Astrocyte (in vitro differentiated cells and primary cell): Measurements from ENCODE around the gene OPTN. TPM values are rescaled to one million over a fixed set of nuclear protein-coding genes. Genes with fewer than 3 reads are reported as not detected.

Experiments used
- DNase-seq: peaks from one replicate; pipeline ENCODE4 v3.0.0-alpha.2; 2010; ENCODE audit warnings: low read depth
- FAIRE-seq: peaks from 2 replicates; lab custom pipeline; 2011; peaks lifted over from hg19 to GRCh38; lab: Jason Lieb, UNC
- H2AFZ ChIP-seq: 2 replicates; pipeline ENCODE4 v1.6.0; 2012; ENCODE audit warnings: low read depth, low read length, inconsistent platforms
- H3K27ac ChIP-seq: 2 replicates; pipeline ENCODE4 v1.5.1; 2011; ENCODE audit warnings: low read depth, low read length, inconsistent platforms
- H3K27me3 ChIP-seq: 2 replicates; pipeline ENCODE4 v1.6.0; 2011; ENCODE audit warnings: low read length, inconsistent platforms; ENCODE audit not compliant: insufficient read depth
- H3K36me3 ChIP-seq: 2 replicates; pipeline ENCODE4 v1.5.1; 2011; ENCODE audit warnings: low read length, inconsistent platforms; ENCODE audit not compliant: insufficient read depth
- H3K4me1 ChIP-seq: 2 replicates; pipeline ENCODE4 v1.5.1; 2011; ENCODE audit warnings: low read length, inconsistent platforms; ENCODE audit not compliant: insufficient read depth
- H3K4me2 ChIP-seq: 2 replicates; pipeline ENCODE4 v1.6.0; 2012; ENCODE audit warnings: low read length, inconsistent platforms
- H3K4me3 ChIP-seq: 2 replicates; pipeline ENCODE4 v1.5.1; 2011; ENCODE audit warnings: low read depth, mild to moderate bottlenecking, low read length, inconsistent platforms; ENCODE audit not compliant: insufficient read depth
- H3K79me2 ChIP-seq: 2 replicates; pipeline ENCODE4 v1.6.0; 2012; ENCODE audit warnings: mild to moderate bottlenecking, low read length, inconsistent platforms; ENCODE audit not compliant: insufficient read depth
- H3K9ac ChIP-seq: 2 replicates; pipeline ENCODE4 v1.6.0; 2012; ENCODE audit warnings: mild to moderate bottlenecking, low read length, inconsistent platforms
- H3K9me3 ChIP-seq: 2 replicates; pipeline ENCODE4 v1.5.1; 2012; ENCODE audit warnings: low read depth, mild to moderate bottlenecking, low read length, inconsistent platforms; ENCODE audit not compliant: insufficient read depth
- H4K20me1 ChIP-seq: 2 replicates; pipeline ENCODE4 v1.6.0; 2012; ENCODE audit warnings: low read length, inconsistent platforms; ENCODE audit not compliant: insufficient read depth
- H3K27ac Mint-ChIP-seq: one replicate; pipeline ENCODE4 v1.8.0; 2021; ENCODE audit warnings: mild to moderate bottlenecking, mixed read lengths; ENCODE audit not compliant: unreplicated experiment
- H3K27me3 Mint-ChIP-seq: one replicate; pipeline ENCODE4 v1.8.0; 2021; ENCODE audit warnings: low read depth, mixed read lengths; ENCODE audit not compliant: unreplicated experiment
- H3K36me3 Mint-ChIP-seq: one replicate; pipeline ENCODE4 v1.8.0; 2021; ENCODE audit warnings: low read depth, mixed read lengths; ENCODE audit not compliant: unreplicated experiment
- H3K4me1 Mint-ChIP-seq: one replicate; pipeline ENCODE4 v1.8.0; 2021; ENCODE audit warnings: low read depth, mixed read lengths; ENCODE audit not compliant: unreplicated experiment
- H3K4me3 Mint-ChIP-seq: one replicate; pipeline ENCODE4 v1.8.0; 2021; ENCODE audit warnings: mild to moderate bottlenecking, moderate library complexity, mixed read lengths; ENCODE audit not compliant: unreplicated experiment
- H3K9me3 Mint-ChIP-seq: one replicate; pipeline ENCODE4 v1.8.0; 2021; ENCODE audit warnings: mild to moderate bottlenecking, mixed read lengths; ENCODE audit not compliant: unreplicated experiment
- CTCF ChIP-seq: IDR thresholded peaks from 2 replicates; pipeline ENCODE4 v1.5.1; 2011; ENCODE audit warnings: low read depth, mild to moderate bottlenecking, inconsistent platforms, low read length, moderate library complexity; ENCODE audit not compliant: insufficient read depth
- EZH2 ChIP-seq: IDR thresholded peaks from 2 replicates; pipeline ENCODE4 v1.6.1; 2012; ENCODE audit warnings: mild to moderate bottlenecking, low read length, inconsistent platforms; ENCODE audit not compliant: insufficient read depth
- total RNA-seq: library from RNA; stranded (reverse); gene quantifications from 2 replicates; pipeline ENCODE4 v1.2.1, GENCODE V29; 2021

The OPTN gene
- total RNA-seq, 1 donor from 2014 or later, result 164 TPM

- Histone ChIP-seq H3K79me2 (no peaks in the 10 kb centered on the region), H4K20me1 (peaks cover 16% of the 10 kb centered on the region), H2AFZ (no peak overlapping the region), H3K36me3 (peaks cover 49% of the 10 kb centered on the region), H3K9me3 (no peaks in the 10 kb centered on the region), H3K4me1 (no peaks in the 10 kb centered on the region), H3K9ac (no peak overlapping the region), H3K27ac (no peak overlapping the region), H3K4me3 (no peak overlapping the region), H3K27me3 (no peaks in the 10 kb centered on the region), H3K4me2 (no peak overlapping the region)
- Mint-ChIP-seq H3K4me3 (no peak overlapping the region), H3K9me3 (no peaks in the 10 kb centered on the region), H3K27ac (no peak overlapping the region), H3K36me3 (peaks cover 41% of the 10 kb centered on the region), H3K27me3 (no peaks in the 10 kb centered on the region), H3K4me1 (no peaks in the 10 kb centered on the region)
- DNase-seq, result no peak
- TF ChIP-seq CTCF (no peak), EZH2 (no peak)
- no peak for FAIRE-seq
Measured at GRCh38 chr10:13118784-13119410, 18.9 kb downstream of the OPTN start.

DNA sequence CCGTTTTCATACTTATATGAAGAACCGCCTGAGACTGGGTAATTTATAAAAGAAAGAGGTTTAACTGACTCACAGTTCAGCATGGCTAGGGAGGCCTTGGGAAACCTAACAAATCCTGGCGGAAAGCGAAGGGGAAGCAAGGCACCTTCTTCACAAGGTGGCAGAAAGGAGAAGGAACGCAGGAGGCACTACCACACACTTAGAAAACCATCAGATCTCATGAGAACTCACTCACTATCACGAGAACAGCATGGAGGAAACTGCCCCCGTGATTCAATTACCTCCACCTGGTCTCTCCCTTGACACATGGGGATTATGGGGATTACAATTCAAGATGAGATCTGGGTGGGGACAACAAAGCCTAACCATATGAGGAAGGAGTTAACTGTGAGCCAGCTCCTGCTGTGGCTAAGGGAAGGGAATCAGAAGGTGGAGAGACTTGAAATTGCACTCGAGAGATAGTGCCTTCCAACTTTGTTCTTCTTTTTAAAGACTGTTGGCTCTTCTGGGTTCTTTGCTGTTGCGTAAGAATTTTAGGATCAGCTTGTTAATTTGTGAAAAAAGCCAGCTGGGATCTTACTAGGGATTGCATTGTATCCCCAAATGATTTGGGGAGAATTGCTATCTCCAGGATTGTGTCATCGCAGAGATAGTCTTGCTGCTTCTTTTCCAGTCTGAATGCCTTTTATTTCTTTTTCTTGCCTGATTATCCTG, 21.0 kb downstream of the OPTN start:
- Histone ChIP-seq H3K9me3 (no peaks in the 10 kb centered on the region), H2AFZ (no peak overlapping the region), H4K20me1 (peaks cover 17% of the 10 kb centered on the region), H3K27me3 (no peaks in the 10 kb centered on the region), H3K4me2 (no peak overlapping the region), H3K9ac (no peak overlapping the region), H3K79me2 (no peaks in the 10 kb centered on the region), H3K4me1 (no peaks in the 10 kb centered on the region), H3K27ac (no peak overlapping the region), H3K36me3 (peaks cover 55% of the 10 kb centered on the region), H3K4me3 (no peak overlapping the region)
- H3K27me3 Mint-ChIP-seq, result no peaks in the 10 kb centered on the region
- no peak overlapping the region for H3K4me3 Mint-ChIP-seq
- no peak for TF ChIP-seq CTCF
- TF ChIP-seq EZH2, result no peak
- H3K4me1 Mint-ChIP-seq, result no peaks in the 10 kb centered on the region
- H3K9me3 Mint-ChIP-seq, result no peaks in the 10 kb centered on the region
- FAIRE-seq, result no peak
- no peak for DNase-seq
- H3K27ac Mint-ChIP-seq, result no peak overlapping the region
- peaks cover 46% of the 10 kb centered on the region for H3K36me3 Mint-ChIP-seq

- H4K20me1 ChIP-seq, result peaks cover 17% of the 10 kb centered on the region
- H3K27ac ChIP-seq, result no peak overlapping the region
- no peak overlapping the region for H3K9ac ChIP-seq
- Mint-ChIP-seq H3K4me1 (no peaks in the 10 kb centered on the region), H3K27me3 (no peaks in the 10 kb centered on the region), H3K27ac (no peak overlapping the region), H3K4me3 (no peak overlapping the region), H3K9me3 (no peaks in the 10 kb centered on the region), H3K36me3 (peaks cover 43% of the 10 kb centered on the region)
- no peaks in the 10 kb centered on the region for H3K4me1 ChIP-seq
- no peaks in the 10 kb centered on the region for H3K27me3 ChIP-seq
- TF ChIP-seq CTCF (no peak), EZH2 (no peak)
- H3K9me3 ChIP-seq, result no peaks in the 10 kb centered on the region
- FAIRE-seq, result no peak
- no peak overlapping the region for H3K4me3 ChIP-seq
- no peak for DNase-seq
- peaks cover 55% of the 10 kb centered on the region for H3K36me3 ChIP-seq
- H2AFZ ChIP-seq, result no peak overlapping the region
- H3K4me2 ChIP-seq, result no peak overlapping the region
- no peaks in the 10 kb centered on the region for H3K79me2 ChIP-seq
Measured at GRCh38 chr10:13121500-13121854, 21.5 kb downstream of the OPTN start.
